ENCODE results near the gene GTF3C5.
"Not testable (repeated sequence)": the region's sequence is repeated elsewhere in the genome, so short reads cannot be mapped to it uniquely, and the experiment has no call there.

Gene GTF3C5

GRCh38 chr9:132996526-132996925 is 34.3 kb upstream of the GTF3C5 start:
- DNase-seq: no peak

DNA sequence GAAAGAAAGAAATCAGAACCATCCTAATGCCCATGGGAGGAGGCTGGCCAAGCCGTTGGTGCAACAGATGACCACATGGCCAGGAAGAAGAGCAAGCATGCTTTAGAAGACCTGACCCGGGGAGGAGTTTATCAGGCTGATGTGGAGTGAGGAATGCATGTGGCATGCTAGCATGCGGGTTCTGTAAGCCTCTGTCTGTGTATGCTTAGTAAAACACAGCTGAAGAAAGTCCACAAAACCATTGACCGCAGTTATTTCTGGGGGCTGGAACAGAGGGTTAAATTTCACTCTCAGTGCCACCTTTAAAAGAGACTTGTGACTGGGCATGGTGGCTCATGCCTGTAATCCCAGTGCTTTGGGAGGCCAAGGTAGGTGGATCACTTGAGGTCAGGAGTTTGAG is 33.2 kb upstream of the GTF3C5 start:
- no peak for DNase-seq

DNA sequence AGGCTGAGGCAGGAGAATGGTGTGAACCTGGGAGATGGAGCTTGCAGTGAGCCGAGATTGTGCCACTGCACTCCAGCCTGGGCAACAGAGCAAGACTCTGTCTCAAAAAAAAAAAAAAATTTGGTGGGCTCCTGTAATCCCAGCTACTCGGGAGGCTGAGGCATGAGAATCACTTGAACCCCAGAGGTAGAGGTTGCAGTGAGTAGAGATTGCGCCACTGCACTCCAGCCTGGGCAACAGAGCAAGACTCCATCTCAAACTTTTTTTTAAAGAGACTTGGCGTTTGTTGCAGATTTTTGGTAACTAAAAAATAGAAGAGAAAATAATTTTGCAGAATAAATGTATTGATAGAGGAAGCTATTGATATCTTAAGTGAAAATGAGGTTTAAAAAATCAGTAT is 32.6 kb upstream of the GTF3C5 start:
- DNase-seq: not testable (repeated sequence)

GRCh38 chr9:132998831-132999635 is 31.8 kb upstream of the GTF3C5 start:
- no peak for DNase-seq

DNA sequence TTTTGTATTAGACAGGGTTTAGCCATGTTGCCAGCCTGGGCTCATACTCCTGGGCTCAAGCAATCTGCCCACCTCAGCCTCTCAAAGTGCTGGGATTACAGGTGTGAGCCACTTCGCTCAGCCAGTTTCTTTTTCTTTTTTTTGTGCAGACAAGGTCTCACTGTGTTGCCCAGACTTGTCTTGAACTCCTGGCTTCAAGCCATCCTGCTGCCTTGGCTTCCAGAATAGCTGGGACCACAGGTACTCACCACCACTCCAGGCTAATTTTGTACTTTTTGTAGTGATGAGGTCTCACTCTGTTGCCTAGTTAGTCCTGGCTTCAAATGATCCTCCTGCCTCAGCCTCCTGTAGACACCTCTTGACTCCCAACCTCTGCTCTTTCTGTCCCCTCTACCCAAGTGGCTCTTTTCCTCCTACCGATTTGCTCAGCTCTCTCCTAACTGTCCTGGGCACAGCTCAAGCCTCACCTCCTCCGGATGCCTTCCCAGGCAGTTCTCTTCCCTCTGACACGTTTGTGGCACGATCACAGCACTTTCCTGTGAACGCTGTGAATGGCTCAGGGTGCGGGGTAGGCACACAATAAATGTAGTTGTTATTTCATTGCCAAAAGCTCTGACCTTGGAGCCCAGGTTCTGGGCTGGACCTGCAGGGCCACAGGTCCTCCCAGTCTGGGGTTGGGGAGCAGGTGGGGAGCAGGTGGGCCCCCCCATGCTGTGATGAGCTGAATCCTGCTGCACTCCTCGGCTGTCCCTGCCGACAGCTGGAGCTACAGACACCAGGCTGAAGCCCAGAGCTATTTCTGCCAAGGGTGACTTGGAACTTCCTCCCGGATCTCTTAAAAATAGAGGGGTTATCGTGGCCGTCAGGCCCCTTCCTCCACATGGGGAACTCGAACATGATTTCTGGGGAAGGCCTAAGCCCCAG is 28.4 kb upstream of the GTF3C5 start:
- DNase-seq: no peak

- DNase-seq: no peak
Measured at GRCh38 chr9:133003071-133003461, 27.7 kb upstream of the GTF3C5 start.

DNA sequence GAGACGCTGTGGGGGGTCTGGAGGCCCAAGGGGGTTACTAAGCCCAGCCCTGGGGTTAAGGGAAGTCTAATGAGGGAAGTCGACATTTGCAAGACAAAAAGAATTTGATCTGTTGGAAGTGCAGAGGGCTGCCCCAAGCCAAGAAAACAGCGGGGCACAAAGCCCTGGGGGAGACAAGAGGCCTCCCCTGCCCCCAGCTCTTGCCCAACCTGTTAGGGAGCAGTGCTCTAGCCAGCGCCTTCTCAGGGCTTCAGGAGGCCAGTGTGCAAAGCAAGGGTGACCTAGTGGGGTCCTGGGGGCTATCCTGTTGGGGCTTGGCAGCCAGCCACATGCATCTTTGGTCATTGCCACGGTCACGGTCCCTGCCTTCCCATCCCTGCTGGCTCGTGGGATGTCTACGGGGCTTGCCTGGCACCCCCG is 27.1 kb upstream of the GTF3C5 start:
- no peak for DNase-seq

DNA sequence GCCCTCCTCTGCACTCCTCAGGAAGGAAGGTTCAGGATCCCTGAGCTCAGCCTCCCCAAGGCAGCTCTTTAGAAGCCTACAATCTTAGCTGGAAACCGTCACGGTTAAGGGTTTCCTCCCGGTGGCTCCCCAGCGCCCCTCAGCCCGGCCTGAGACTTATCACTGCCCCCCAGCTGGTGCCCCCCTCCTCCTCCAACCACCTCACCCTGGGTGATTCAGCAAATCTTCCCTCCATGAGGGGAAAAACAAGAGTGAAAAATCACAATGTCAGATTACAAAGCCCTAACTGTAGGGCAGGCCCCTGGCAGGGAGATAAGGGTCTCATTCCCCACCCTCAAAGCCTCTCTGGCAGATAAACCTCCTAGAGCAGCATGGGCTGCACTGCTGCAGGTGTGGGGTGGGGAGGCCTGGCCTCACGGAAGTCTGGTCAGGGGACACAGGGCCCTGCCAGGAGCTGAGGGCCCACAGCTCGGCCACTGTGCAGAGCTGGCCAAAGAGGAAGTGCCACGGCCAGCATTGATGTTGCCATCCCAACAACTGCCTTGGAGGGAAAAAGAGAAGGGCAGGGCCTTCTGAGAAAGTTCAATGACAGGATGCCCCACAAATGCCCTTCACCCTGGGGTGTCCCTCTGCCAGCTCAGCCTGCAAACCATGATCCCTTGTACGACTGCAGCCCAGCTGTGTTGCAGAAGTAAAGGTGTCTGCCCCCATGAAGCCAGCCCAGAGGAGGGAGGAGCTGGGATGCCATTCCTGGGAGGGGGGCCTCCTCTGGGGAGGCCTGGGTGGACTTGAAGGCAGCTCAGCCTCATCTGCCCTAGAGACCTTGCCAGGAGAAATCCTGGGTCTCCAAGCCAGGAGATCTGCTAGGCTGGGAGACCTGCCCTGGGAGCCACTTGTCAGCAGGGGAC is 26.5 kb upstream of the GTF3C5 start:
- DNase-seq: peak; percentile 37 to 52 (median 49)

DNA sequence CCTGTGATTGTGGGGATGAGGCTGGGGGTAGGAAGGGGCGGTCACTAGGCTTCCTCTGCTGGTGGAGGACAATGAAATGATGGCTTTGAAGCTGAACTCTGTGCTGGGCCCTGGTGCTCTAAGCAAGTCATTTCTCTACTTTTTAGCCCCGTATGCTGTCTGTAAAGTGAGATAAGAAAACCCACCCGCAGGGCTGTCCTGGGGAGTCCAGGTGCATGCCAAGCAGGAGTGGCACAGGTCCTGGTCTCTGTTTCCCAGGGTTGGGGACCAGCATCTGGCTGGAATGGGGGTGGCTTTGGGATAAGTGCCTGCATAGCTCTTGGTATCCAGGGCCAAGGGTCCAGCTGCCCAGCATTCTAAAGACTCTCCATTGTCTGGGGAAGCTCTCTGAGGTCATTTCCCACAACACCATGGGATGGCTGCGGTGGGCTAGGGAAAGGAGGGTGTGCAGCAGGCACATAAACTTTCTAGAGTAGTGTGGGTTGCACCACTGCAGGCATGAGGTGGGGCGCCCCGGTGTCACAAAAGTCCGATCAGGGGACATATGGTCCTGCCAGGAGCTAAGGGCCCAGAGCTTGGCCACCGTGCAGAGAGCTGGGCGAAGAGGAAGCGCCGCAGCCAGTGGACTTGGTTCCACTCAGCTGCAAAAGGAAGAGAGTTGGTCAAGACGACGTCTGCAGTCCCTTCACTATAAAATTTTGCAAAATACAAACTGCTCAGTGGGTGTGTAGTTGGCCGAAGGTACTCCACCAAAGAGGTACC is 25.6 kb upstream of the GTF3C5 start:
- no peak for DNase-seq

- DNase-seq: no peak
Measured at GRCh38 chr9:133005957-133006356, 24.8 kb upstream of the GTF3C5 start.

GRCh38 chr9:133006731-133007352 is 24.0 kb upstream of the GTF3C5 start:
- no peak for DNase-seq

GRCh38 chr9:133008406-133008805 is 22.4 kb upstream of the GTF3C5 start:
- no peak for DNase-seq

GRCh38 chr9:133008824-133009223 is 22.0 kb upstream of the GTF3C5 start:
- DNase-seq: peak; percentile 53 to 60 (median 57)

DNA sequence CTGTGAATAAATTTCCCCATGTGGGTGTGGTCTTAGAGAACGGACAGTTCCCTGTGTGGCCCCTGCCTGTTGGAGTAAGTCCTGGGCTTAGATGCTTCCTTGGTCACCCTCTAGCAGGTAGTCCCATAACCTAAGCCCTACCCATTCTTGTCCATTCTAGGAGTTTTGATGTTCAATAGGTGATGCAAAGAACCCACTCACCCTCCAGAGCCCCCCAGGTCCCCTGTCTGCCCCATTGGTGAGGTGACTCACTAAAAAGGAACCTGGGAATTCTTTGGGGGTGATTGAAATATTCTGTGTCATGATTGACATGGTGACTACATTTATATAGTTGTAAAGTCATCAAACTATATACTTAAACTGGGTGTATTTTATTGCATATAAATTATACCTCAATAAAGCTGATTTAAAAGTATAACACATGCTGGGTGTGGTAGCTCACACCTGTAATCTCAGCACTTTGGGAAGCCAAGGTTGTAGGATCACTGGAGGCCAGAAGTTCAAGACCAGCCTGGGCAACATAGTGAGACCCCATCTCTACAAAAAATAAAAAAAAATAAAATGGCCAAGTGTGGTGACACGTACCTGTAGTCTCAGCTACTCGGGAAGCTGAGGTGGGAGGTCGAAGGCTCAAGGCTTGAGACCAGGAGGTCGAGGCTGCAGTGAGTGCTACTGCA is 20.8 kb upstream of the GTF3C5 start:
- no peak for DNase-seq

DNA sequence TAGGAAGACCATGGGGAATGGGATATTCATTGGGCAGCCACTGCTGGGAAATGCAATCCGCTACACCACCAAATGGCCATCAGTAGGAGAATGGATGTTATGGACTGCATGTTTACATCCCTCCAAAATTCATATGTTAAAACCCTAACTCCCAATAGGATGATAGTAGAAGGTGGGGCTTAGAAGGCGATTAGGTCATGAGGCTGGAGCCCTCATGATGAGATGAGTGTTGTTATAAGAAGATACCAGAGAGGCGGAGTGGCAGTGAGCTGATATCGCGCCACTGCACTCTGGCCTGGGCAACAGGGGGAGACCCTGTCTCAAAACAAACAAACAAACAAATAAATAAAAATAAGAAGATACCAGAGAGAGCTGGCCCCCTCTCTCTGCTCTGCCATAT is 16.1 kb upstream of the GTF3C5 start:
- no peak for DNase-seq

DNA sequence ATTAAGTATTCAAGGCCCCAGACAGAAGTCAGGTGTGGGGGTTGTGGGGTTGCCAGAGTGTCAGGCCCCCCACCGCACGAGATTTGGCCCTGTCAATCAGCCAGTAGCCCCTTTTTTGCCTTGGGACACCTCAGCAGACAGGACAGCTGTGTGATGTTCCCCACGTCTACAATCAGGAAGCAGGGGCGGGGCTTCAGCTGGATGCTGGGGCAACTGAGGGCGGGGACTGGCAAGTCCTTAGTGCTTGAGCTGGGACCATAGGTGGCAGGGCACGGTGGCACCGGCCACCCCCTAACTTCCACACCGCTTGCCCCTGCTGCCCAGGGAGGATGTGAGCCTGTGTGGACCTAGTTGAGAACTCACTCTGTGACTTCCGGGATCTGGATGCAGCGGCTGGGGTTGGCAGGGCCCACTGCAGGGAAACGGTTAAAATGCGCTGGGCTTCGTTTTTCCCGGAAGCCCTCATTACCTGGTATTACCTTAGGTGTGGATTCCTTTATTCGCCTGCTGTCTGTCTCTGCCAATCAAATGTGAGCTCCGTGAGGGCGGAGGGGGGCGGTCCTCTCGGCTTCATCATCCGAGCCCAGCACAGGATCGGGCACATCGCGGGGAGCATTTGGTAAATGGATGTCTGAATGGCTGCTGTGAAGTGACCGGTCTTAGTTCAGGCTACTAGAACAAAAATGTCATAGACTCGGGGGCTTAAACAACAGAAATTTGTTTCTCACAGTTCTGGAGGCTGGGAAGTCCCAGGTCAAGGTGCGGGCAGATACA is 7.5 kb upstream of the GTF3C5 start:
- DNase-seq: peak; percentile 46 to 62 (median 55)

- DNase-seq: no peak
Measured at GRCh38 chr9:133026426-133026825, 4.4 kb upstream of the GTF3C5 start.

- no peak for DNase-seq
Measured at GRCh38 chr9:133027134-133027533, 3.7 kb upstream of the GTF3C5 start.

GRCh38 chr9:133028221-133028620 is 2.6 kb upstream of the GTF3C5 start:
- DNase-seq: no peak

DNA sequence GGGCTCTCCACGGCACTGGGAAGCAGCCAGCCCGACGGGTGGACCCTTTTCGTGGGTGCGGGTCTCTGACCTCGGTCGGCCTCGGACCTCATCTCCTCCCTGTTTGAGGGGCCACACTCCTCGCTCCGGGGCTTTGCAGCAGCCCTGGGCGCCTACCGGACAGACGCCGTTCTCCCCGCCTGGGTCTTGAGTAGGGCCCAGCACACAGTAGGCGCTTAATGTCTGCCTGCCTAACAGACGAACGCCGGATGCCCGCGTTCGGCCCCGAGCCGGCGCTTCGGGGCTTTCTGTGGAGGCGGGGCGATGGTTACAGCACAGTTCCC is 842 bp upstream of the GTF3C5 start:
- DNase-seq: no peak

- no peak for DNase-seq
Measured at GRCh38 chr9:133031130-133031422, 279 bp downstream of the GTF3C5 start.
